HEK293 (cell line): ENCODE measurements around the gene ATF6.

Experiments used
- CTCF ChIA-PET: fragments of 350-600 bp; formaldehyde crosslinking; extraction: SDS; loops from one replicate; lab custom pipeline; 2021; ENCODE audit warnings: antibody characterized with exemption; lab: Yijun Ruan, JAX
- POLR2A ChIA-PET: fragments of 300-600 bp; formaldehyde crosslinking; extraction: SDS; loops from one replicate; lab custom pipeline; 2020; ENCODE audit warnings: antibody characterized with exemption, inconsistent platforms; lab: Yijun Ruan, JAX
- H3K27ac ChIP-seq: fragments of 200-500 bp; sonication (Bioruptor generic); 2 replicates; pipeline ENCODE4 v1.5.1; 2014; ENCODE audit warnings: low read depth, low read length, control low read depth, inconsistent platforms; ENCODE audit errors: extremely low read depth
- H3K36me3 ChIP-seq, 2 experiments: fragments of 200-500 bp in 1 of 2; sonication (Bioruptor generic) in 1 of 2; 1 replicate in 1 of 2; 2 replicates in 1 of 2; pipeline ENCODE4 v1.5.1; 2014 to 2017; ENCODE audit warnings: inconsistent platforms in 2 of 2, low read length in 2 of 2; ENCODE audit not compliant: control insufficient read depth in 2 of 2, insufficient read depth in 1 of 2
- H3K4me1 ChIP-seq: fragments of 200-500 bp; sonication (Bioruptor generic); 2 replicates; pipeline ENCODE4 v1.5.1; 2014; ENCODE audit warnings: mild to moderate bottlenecking, low read length, inconsistent platforms; ENCODE audit not compliant: control insufficient read depth, insufficient read depth
- H3K4me3 ChIP-seq: 2 replicates; pipeline ENCODE4 v1.5.1; 2011; ENCODE audit warnings: low read depth, mild to moderate bottlenecking, control low read depth, low read length, moderate library complexity
- H3K9me3 ChIP-seq: fragments of 200-500 bp; sonication (Bioruptor generic); 2 replicates; pipeline ENCODE4 v1.5.1; 2014; ENCODE audit warnings: low read depth, low read length, inconsistent platforms; ENCODE audit not compliant: control insufficient read depth, insufficient read depth
- HIC1 ChIP-seq: fragments of 450-650 bp; formaldehyde crosslinking; IDR thresholded peaks from 2 replicates; pipeline ENCODE4 v1.5.1; 2016; ENCODE audit warnings: missing biosample characterization, missing genetic modification characterization
- KLF9 ChIP-seq: fragments of 450-650 bp; formaldehyde crosslinking; IDR thresholded peaks from 2 replicates; pipeline ENCODE4 v1.5.1; 2016; ENCODE audit warnings: missing biosample characterization, missing genetic modification characterization, low read depth
- PRDM6 ChIP-seq: fragments of 450-650 bp; formaldehyde crosslinking; IDR thresholded peaks from 2 replicates; pipeline ENCODE4 v1.5.1; 2017; ENCODE audit warnings: missing biosample characterization, missing genetic modification characterization
- ZBTB11 ChIP-seq: fragments of 450-650 bp; formaldehyde crosslinking; conservative IDR thresholded peaks from 2 replicates; pipeline ENCODE4 v1.5.1; 2016; ENCODE audit warnings: low read depth, missing biosample characterization, missing genetic modification characterization
- ZEB2 ChIP-seq: fragments of 450-650 bp; formaldehyde crosslinking; IDR thresholded peaks from 2 replicates; pipeline ENCODE4 v1.5.1; 2016; ENCODE audit warnings: missing biosample characterization, missing genetic modification characterization
- ZIC2 ChIP-seq: fragments of 450-650 bp; formaldehyde crosslinking; IDR thresholded peaks from 2 replicates; pipeline ENCODE4 v1.5.1; 2016; ENCODE audit warnings: missing biosample characterization, missing genetic modification characterization
- ZNF155 ChIP-seq: fragments of 450-650 bp; formaldehyde crosslinking; IDR thresholded peaks from 2 replicates; pipeline ENCODE4 v1.5.1; 2016; ENCODE audit warnings: missing biosample characterization, missing genetic modification characterization
- ZNF510 ChIP-seq: fragments of 450-650 bp; formaldehyde crosslinking; IDR thresholded peaks from 2 replicates; pipeline ENCODE4 v1.5.1; 2018; ENCODE audit warnings: mild to moderate bottlenecking, missing genetic modification characterization, missing biosample characterization; ENCODE audit not compliant: insufficient replicate concordance
- ZNF544 ChIP-seq: fragments of 450-650 bp; formaldehyde crosslinking; IDR thresholded peaks from 2 replicates; pipeline ENCODE4 v1.5.0; 2017; ENCODE audit warnings: missing biosample characterization, missing genetic modification characterization
- ZNF621 ChIP-seq: fragments of 450-650 bp; formaldehyde crosslinking; IDR thresholded peaks from 2 replicates; pipeline ENCODE4 v1.5.1; 2017; ENCODE audit warnings: missing biosample characterization, missing genetic modification characterization
- ZNF843 ChIP-seq: fragments of 450-650 bp; formaldehyde crosslinking; IDR thresholded peaks from 2 replicates; pipeline ENCODE4 v1.5.1; 2016; ENCODE audit warnings: missing biosample characterization, missing genetic modification characterization

Gene ATF6

GRCh38 chr1:161890574-161890973 lies 124.5 kb downstream of the ATF6 start:
- Histone ChIP-seq H3K9me3 (no peaks in the 10 kb centered on the region), H3K4me1 (no peaks in the 10 kb centered on the region), H3K36me3 (peaks cover 0 to 15% of the 10 kb centered on the region in 2 experiments; a peak in 1 of 3 replicates), H3K4me3 (no peak overlapping the region), H3K27ac (no peak overlapping the region)
- CTCF ChIA-PET, result interaction anchor here (0.6 to 1.6 kb wide), 2 partner anchors 14 to 166 kb away, joined by 3 read pairs; no protein-coding TSS in a partner anchor
- no peak for TF ChIP-seq KLF9 (tag by site-specific recombination)
- TF ChIP-seq, all 188 proteins: peak for 0
- POLR2A ChIA-PET, result no interaction called here

- no peak overlapping the region for H3K4me3 ChIP-seq
- H3K4me1 ChIP-seq, result no peaks in the 10 kb centered on the region
- TF ChIP-seq ZNF621 (tag by site-specific recombination) (no peak), ZNF155 (tag by site-specific recombination) (no peak), ZNF510 (tag by site-specific recombination) (no peak), ZEB2 (tag by site-specific recombination) (no peak), ZNF843 (no peak), ZIC2 (tag by site-specific recombination) (no peak)
- H3K36me3 ChIP-seq, result no peaks in the 10 kb centered on the region
- no peak overlapping the region for H3K27ac ChIP-seq
- no peaks in the 10 kb centered on the region for H3K9me3 ChIP-seq
- CTCF ChIA-PET, result interaction anchor here (0.6 to 0.7 kb wide), 2 partner anchors 11 to 44 kb away, joined by 3 to 4 read pairs; no protein-coding TSS in a partner anchor
- POLR2A ChIA-PET, result no interaction called here
These were observed 133.0 kb downstream of the ATF6 start for GRCh38 chr1:161899091-161899490.

GRCh38 chr1:161900160-161900559 lies 134.0 kb downstream of the ATF6 start:
- no peak overlapping the region for H3K4me3 ChIP-seq
- TF ChIP-seq ZNF544 (tag by site-specific recombination) (no peak), HIC1 (no peak)
- TF ChIP-seq, all 188 proteins: peak for 0
- Histone ChIP-seq H3K27ac (no peak overlapping the region), H3K36me3 (no peaks in the 10 kb centered on the region), H3K4me1 (no peaks in the 10 kb centered on the region), H3K9me3 (no peaks in the 10 kb centered on the region)
- ChIA-PET CTCF (interaction anchor here (0.6 to 1.0 kb wide), 2 partner anchors 137 to 408 kb away, joined by 4 to 5 read pairs; no protein-coding TSS in a partner anchor), POLR2A (no interaction called here)

- no peak for TF ChIP-seq ZBTB11 (tag by site-specific recombination)
- TF ChIP-seq PRDM6 (tag by site-specific recombination), result 0 out of 2 replicates have a peak, but pooled peaks have one; percentile 32
- H3K9me3 ChIP-seq, result no peaks in the 10 kb centered on the region
- no peaks in the 10 kb centered on the region for H3K4me1 ChIP-seq
- H3K36me3 ChIP-seq, result no peaks in the 10 kb centered on the region
- H3K4me3 ChIP-seq, result no peak overlapping the region
- H3K27ac ChIP-seq, result no peak overlapping the region
- CTCF ChIA-PET, result interaction anchor here (0.6 to 1.0 kb wide), 3 partner anchors 10 to 135 kb away, joined by 3 to 4 read pairs (median 3); no protein-coding TSS in a partner anchor
- POLR2A ChIA-PET, result no interaction called here
These were observed 136.1 kb downstream of the ATF6 start for GRCh38 chr1:161902182-161902581.
